Stimulated activated CD8-positive, alpha-beta memory T cell treated with anti-CD3 and anti-CD28 coated beads, Interleukin-12 subunit alpha, Interleukin-12 subunit beta, amount 100 ng/mL, for 24 hours (primary cell): ENCODE data around the gene GRK6.

ENCODE experiments used
- DNase-seq: peaks from one replicate; pipeline ENCODE4 v3.0.0-alpha.2; 2020; ENCODE audit errors: extremely low read depth

Gene GRK6

GRCh38 chr5:177486256-177486655 lies 59.8 kb downstream of the GRK6 start:
- DNase-seq: no peak

GRCh38 chr5:177487144-177487543 lies 60.7 kb downstream of the GRK6 start:
- DNase-seq: no peak

DNA sequence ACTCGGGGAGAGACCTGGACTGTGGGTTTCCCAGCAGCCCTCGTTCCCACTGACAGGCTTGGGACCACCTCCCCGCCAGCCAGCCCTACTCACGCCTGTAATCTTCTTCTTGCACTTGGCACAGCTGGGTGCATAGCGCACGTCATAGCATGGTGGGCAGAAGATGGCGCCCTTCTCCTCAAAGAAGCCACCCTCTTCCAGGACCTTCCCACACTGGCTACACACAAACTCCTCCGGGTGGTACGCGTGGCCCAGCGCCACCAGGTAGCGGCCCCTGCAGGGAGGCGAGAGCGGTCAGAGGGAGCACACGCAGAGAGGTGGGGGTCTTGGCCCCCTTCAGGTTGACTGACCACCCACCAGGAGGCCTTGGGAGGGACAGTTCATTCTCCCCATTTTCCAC lies 61.5 kb downstream of the GRK6 start:
- no peak for DNase-seq

- no peak for DNase-seq
These were observed 62.7 kb downstream of the GRK6 start for GRCh38 chr5:177489119-177489716.

GRCh38 chr5:177490311-177490991 lies 64.0 kb downstream of the GRK6 start:
- no peak for DNase-seq

DNA sequence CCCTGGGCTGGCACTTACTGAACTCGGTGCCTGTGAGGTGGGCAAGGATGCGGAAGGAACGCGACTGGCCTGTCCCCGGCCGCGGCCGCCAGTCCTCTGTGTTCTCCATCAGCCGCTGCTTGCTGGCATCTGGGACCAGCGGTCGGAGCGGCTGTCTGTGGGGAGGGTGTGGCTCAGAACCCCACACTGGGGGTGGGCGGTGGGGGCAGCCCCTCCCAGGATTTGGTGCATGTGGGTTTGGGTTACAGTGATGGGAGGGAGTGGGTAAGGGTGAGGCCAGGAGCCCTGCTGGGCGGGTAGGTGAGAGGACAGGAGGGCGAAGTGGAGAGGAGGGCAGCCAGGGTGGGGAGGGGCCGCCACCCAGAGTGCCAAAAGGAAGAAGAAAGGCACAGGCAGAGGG lies 64.5 kb downstream of the GRK6 start:
- no peak for DNase-seq

- no peak for DNase-seq
These were observed 65.0 kb downstream of the GRK6 start for GRCh38 chr5:177491429-177491945.

DNA sequence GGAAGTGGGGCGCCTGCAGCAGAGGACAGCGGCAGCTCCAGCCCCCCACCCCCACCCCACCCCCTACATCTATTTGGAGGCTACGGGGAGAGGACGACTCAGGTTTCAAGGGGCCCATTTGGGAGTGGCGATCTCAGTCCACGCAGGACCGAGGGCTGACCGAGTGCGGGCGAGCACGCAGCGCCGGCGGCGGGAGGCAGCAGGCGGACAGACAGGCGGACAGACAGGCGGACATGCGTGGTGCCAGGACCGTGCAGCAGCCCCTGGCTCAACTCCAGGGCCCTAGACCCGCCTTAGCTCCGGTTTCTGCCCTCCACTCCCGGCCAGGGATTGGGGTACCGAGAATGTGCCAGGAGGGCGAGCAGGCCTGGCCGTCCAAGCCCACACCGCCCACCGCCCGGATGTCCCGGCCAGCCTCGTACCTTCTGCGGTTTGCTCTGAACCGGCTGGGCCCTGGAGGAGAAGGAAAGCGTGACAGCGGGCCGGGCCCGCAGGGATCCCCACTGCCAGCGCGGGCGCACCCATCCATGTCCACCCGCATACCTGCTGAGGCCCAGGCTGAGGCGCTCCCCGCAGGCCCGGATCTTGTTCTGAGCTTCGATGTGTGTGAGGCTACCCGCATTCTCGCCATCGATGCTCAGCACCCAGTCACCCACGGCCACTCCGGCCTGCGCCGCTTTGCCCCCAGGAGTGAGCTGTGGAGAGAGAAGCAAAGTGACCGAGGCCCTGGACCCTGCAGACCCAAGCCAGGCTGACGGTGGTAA lies 65.7 kb downstream of the GRK6 start:
- DNase-seq: no peak
